HCT116 (cell line): ENCODE data around the gene DUSP14. TPM values are rescaled to one million over a fixed set of nuclear protein-coding genes. Genes with fewer than 3 reads are reported as not detected.

Source experiments
- ATAC-seq: fragments of 200-7000 bp; cut with Tn5 transposase; 2 replicates; pipeline ENCODE4 v1.9.1; 2020; ENCODE audit warnings: mild to moderate bottlenecking, moderate library complexity
- BruUV-seq: library from RNA; stranded (reverse); fragments of 400-500 nt; replicated peaks from 2 replicates; lab custom pipeline; 2021; lab: Mats Ljungman, UMichigan
- CTCF ChIA-PET: fragments of 300-600 bp; sonication (Branson Sonifier 250); formaldehyde crosslinking; loops from one replicate; lab custom pipeline; 2021; ENCODE audit warnings: antibody characterized with exemption; lab: Charles Lee
- POLR2A ChIA-PET: fragments of 300-600, 350-600 bp; sonication (Branson Sonifier 250); formaldehyde crosslinking; loops from one replicate; lab custom pipeline; 2021; ENCODE audit warnings: antibody characterized with exemption; lab: Charles Lee
- RAD21 ChIA-PET, 2 experiments: fragments of 300-600 bp; sonication (Branson Sonifier 250); formaldehyde crosslinking; loops; one replicate each; lab custom pipeline; 2023; ENCODE audit warnings: low total read pairs in 2 of 2; ENCODE audit not compliant: uncharacterized antibody in 2 of 2, unreplicated experiment in 2 of 2, low non-redundant PET in 1 of 2; lab: Charles Lee
- DNase-seq: peaks from one replicate; pipeline ENCODE4 v3.0.0-alpha.2; 2010; ENCODE audit warnings: low read depth, low spot score
- H2AFZ ChIP-seq: fragments of 200-600 bp; shearing (Covaris generic), sonication (generic); 2 replicates; pipeline ENCODE4 v1.6.1; 2017; ENCODE audit warnings: low read depth, mixed run types, mixed read lengths, antibody characterized with exemption, low read length; ENCODE audit not compliant: poor library complexity, severe bottlenecking
- H3K27ac ChIP-seq: 2 replicates; pipeline ENCODE4 v1.5.1; 2012; ENCODE audit warnings: low read depth, low read length
- H3K27me3 ChIP-seq: fragments of 200-600 bp; sonication (generic); 2 replicates; pipeline ENCODE4 v1.6.1; 2016; ENCODE audit warnings: mixed run types, low read length, mixed read lengths; ENCODE audit not compliant: insufficient read depth
- H3K36me3 ChIP-seq, 2 experiments: fragments of 200-500 bp in 1 of 2; fragments of 200-600 bp in 1 of 2; sonication (Bioruptor generic) in 1 of 2; sonication (generic) in 1 of 2; 2 replicates each; pipeline versions ENCODE4 v1.5.1 to v1.6.1; 2014 to 2016; ENCODE audit warnings: low read length in 2 of 2, inconsistent platforms in 1 of 2, mixed read lengths in 1 of 2, mixed run types in 1 of 2; ENCODE audit not compliant: insufficient read depth in 2 of 2, control insufficient read depth in 1 of 2
- H3K4me1 ChIP-seq, 2 experiments: fragments of 200-600 bp in 1 of 2; sonication (generic) in 1 of 2; 2 replicates each; pipeline versions ENCODE4 v1.5.1 to v1.6.1; 2012 to 2017; ENCODE audit warnings: low read length in 2 of 2, inconsistent platforms in 1 of 2, mild to moderate bottlenecking in 1 of 2, mixed read lengths in 1 of 2, mixed run types in 1 of 2, moderate library complexity in 1 of 2; ENCODE audit not compliant: insufficient read depth in 2 of 2, control insufficient read depth in 1 of 2
- H3K4me2 ChIP-seq: fragments of 200-600 bp; sonication (generic); 2 replicates; pipeline ENCODE4 v1.6.1; 2017; ENCODE audit warnings: mixed run types, low read length, mixed read lengths
- H3K4me3 ChIP-seq, 2 experiments: fragments of 200-600 bp in 1 of 2; sonication (generic) in 1 of 2; replicated peaks in 1 of 2; 2 replicates each; pipeline ENCODE4 v1.5.1; 2011 to 2016; ENCODE audit warnings: low read length in 2 of 2, control low read depth in 1 of 2, low read depth in 1 of 2, mild to moderate bottlenecking in 1 of 2, mixed read lengths in 1 of 2, mixed run types in 1 of 2
- H3K79me2 ChIP-seq: fragments of 200-600 bp; sonication (generic); 2 replicates; pipeline ENCODE4 v1.6.1; 2017; ENCODE audit warnings: mild to moderate bottlenecking, mixed run types, low read length, moderate library complexity, mixed read lengths; ENCODE audit not compliant: insufficient read depth
- H3K9ac ChIP-seq: fragments of 200-600 bp; sonication (generic); 2 replicates; pipeline ENCODE4 v1.6.1; 2016; ENCODE audit warnings: low read length, mixed read lengths
- H3K9me2 ChIP-seq: fragments of 200-600 bp; sonication (generic), shearing (Covaris generic); 2 replicates; pipeline ENCODE4 v1.6.1; 2017; ENCODE audit warnings: mixed run types, mild to moderate bottlenecking, moderate library complexity; ENCODE audit not compliant: insufficient read depth
- H3K9me3 ChIP-seq, 2 experiments: fragments of 200-500 bp in 1 of 2; fragments of 200-600 bp in 1 of 2; sonication (Bioruptor generic) in 1 of 2; sonication (generic) in 1 of 2; 2 replicates each; pipeline ENCODE4 v1.6.1; 2014 to 2017; ENCODE audit warnings: low read length in 2 of 2, mixed read lengths in 2 of 2, inconsistent platforms in 1 of 2, low read depth in 1 of 2, mild to moderate bottlenecking in 1 of 2, mixed run types in 1 of 2, moderate library complexity in 1 of 2; ENCODE audit not compliant: control insufficient read depth in 1 of 2, insufficient read depth in 1 of 2
- H4K20me1 ChIP-seq: fragments of 200-600 bp; sonication (generic), shearing (Covaris generic); 2 replicates; pipeline ENCODE4 v1.6.1; 2017; ENCODE audit warnings: mixed run types, mild to moderate bottlenecking, moderate library complexity; ENCODE audit not compliant: insufficient read depth
- CBX3 ChIP-seq: IDR thresholded peaks from 2 replicates; pipeline ENCODE4 v1.6.1; 2012; ENCODE audit warnings: low read depth
- JUND ChIP-seq: IDR thresholded peaks from 2 replicates; pipeline ENCODE4 v1.6.1; 2012
- MAX ChIP-seq: IDR thresholded peaks from 2 replicates; pipeline ENCODE4 v1.6.1; 2012
- POLR2A ChIP-seq: IDR thresholded peaks from 2 replicates; pipeline ENCODE4 v1.7.0; 2011; ENCODE audit warnings: borderline replicate concordance; ENCODE audit not compliant: insufficient read depth, insufficient read length; ENCODE audit errors: extremely low read depth
- POLR2AphosphoS5 ChIP-seq: IDR thresholded peaks from 2 replicates; pipeline ENCODE4 v1.6.1; 2011; ENCODE audit warnings: mild to moderate bottlenecking, low read depth, low read length, moderate library complexity
- RAD21 ChIP-seq: IDR thresholded peaks from 2 replicates; pipeline ENCODE4 v1.6.1; 2012; ENCODE audit warnings: low read depth, mild to moderate bottlenecking
- REST ChIP-seq: IDR thresholded peaks from 2 replicates; pipeline ENCODE4 v1.6.1; 2012; ENCODE audit warnings: low read depth
- SIN3A ChIP-seq: IDR thresholded peaks from 2 replicates; pipeline ENCODE4 v1.6.1; 2012; ENCODE audit warnings: low read depth
- SP1 ChIP-seq: IDR thresholded peaks from 2 replicates; pipeline ENCODE4 v1.6.1; 2012; ENCODE audit warnings: low read depth
- ZFX ChIP-seq: fragments of 450-650 bp; IDR thresholded peaks from 2 replicates; pipeline ENCODE4 v1.6.1; 2017
- intact Hi-C: fragments of 100-400 bp; cut with micrococcal nuclease; formaldehyde crosslinking; loops from 2 replicates; pipeline ENCODE4 v1.10.0; 2022
- total RNA-seq: library from RNA; stranded (reverse); gene quantifications from one replicate; pipeline ENCODE4 v1.2.1, GENCODE V29; 2021; ENCODE audit not compliant: unreplicated experiment

Gene DUSP14
- total RNA-seq, 1 experiment from 2014 or later, result 27.6 TPM

GRCh38 chr17:37485938-37486570 lies 3.6 kb upstream of the DUSP14 start:
- Histone ChIP-seq H3K4me3 (no peak overlapping the region), H3K4me1 (peaks cover 22 to 51% of the 10 kb centered on the region in 2 experiments), H3K27ac (no peak overlapping the region), H3K36me3 (no peaks in the 10 kb centered on the region), H3K27me3 (no peaks in the 10 kb centered on the region), H2AFZ (no peak overlapping the region), H3K4me2 (no peak overlapping the region), H3K9me2 (no peaks in the 10 kb centered on the region), H4K20me1 (no peaks in the 10 kb centered on the region), H3K79me2 (peaks cover 10% of the 10 kb centered on the region), H3K9me3 (no peaks in the 10 kb centered on the region), H3K9ac (no peak overlapping the region)
- ChIA-PET RAD21 (no interaction called here), POLR2A (no interaction called here), CTCF (no interaction called here)
- ATAC-seq (no peak), DNase-seq (no peak)
- TF ChIP-seq SP1 (no peak), SIN3A (no peak), POLR2A (no peak), POLR2AphosphoS5 (no peak), JUND (no peak), ZFX (no peak), CBX3 (no peak), REST (no peak), MAX (no peak), RAD21 (no peak)
- intact Hi-C loops, result no loop called here
- BruUV-seq, result no TSS peak
